ENCODE measurements around the gene C13orf42.
"Not testable (repeated sequence)": the region's sequence is repeated elsewhere in the genome, so short reads cannot be mapped to it uniquely, and the experiment has no call there.

The C13orf42 gene

GRCh38 chr13:51120873-51121272, 9.8 kb upstream of the C13orf42 start:
- not testable (repeated sequence) for DNase-seq (ENCODE audit: low spot score)

- no peak for DNase-seq (ENCODE audit: low spot score)
Observed at GRCh38 chr13:51118809-51119431, 7.8 kb upstream of the C13orf42 start.

- no peak for DNase-seq (ENCODE audit: low spot score)
Observed at GRCh38 chr13:51113969-51114368, 2.9 kb upstream of the C13orf42 start.

GRCh38 chr13:51113186-51113881, 2.3 kb upstream of the C13orf42 start:
- DNase-seq (ENCODE audit: low spot score), result no peak

- DNase-seq (ENCODE audit: low spot score), result no peak
Observed at GRCh38 chr13:51112771-51113170, 1.7 kb upstream of the C13orf42 start.

GRCh38 chr13:51111997-51112396, 923 bp upstream of the C13orf42 start:
- DNase-seq (ENCODE audit: low spot score), result no peak

DNA sequence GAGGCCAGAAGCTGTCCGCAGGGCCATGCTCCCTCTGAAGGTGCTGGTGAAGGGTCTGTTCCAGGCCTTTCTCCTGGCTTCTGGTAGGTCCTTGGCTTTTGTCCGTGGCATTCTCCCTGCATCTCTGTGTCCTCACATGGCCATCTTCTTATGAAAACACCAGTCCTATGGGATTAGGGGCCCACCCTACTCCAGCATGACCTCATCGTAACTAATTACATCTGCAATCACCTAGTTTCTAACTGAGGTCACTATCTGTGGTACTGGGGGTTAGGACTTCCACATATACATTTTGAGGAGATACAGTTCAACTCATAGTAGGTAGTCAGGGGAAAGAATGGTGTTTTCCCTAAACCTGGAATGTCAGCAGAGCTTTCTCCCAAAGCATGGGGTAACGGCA, 3.1 kb downstream of the C13orf42 start:
- no peak for DNase-seq (ENCODE audit: low spot score)

DNA sequence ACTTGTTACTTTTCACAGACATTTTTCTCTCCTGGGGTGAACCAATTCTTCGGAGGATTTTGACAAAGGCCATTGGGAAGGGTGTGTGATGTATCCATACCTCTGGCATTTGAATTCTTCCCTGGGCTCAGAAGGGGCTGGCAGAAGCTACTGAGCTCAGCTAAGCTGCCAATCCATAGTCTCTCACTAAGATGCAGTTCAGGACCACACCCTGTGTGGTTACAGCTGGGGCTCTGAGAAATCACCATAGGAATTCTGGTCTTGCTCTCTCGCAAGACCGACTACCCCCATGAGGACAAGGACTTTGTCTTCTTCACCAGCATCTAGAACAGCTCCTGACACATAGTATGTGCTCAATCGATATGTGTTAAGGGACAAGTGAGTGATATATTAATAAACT, 6.0 kb downstream of the C13orf42 start:
- DNase-seq (ENCODE audit: low spot score), result no peak

GRCh38 chr13:51101636-51102235, 9.3 kb downstream of the C13orf42 start:
- no peak for DNase-seq (ENCODE audit: low spot score)

GRCh38 chr13:51097353-51098043, 13.6 kb downstream of the C13orf42 start:
- DNase-seq (ENCODE audit: low spot score), result no peak

DNA sequence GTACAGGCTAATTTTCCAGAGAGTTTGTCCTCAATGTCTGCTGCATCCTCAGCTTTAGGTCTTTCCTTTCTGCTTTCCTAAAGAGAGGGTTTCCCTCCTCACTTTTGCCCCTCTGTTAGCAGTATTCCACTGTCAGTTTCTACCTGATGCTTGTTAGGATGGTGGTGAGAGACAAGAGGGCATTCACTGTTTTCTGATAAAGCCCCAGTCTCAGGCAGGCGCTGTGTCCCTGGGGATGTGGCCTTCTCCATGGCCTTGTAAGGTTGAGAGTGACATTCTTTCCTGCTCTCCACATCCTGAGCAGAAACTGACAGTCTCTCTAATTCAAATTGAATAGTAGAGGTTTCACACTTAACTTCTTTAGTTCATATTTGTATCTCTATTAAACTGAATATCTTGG, 14.9 kb downstream of the C13orf42 start:
- DNase-seq (ENCODE audit: low spot score), result no peak

- no peak for DNase-seq (ENCODE audit: low spot score)
Observed at GRCh38 chr13:51093574-51093973, 17.5 kb downstream of the C13orf42 start.

DNA sequence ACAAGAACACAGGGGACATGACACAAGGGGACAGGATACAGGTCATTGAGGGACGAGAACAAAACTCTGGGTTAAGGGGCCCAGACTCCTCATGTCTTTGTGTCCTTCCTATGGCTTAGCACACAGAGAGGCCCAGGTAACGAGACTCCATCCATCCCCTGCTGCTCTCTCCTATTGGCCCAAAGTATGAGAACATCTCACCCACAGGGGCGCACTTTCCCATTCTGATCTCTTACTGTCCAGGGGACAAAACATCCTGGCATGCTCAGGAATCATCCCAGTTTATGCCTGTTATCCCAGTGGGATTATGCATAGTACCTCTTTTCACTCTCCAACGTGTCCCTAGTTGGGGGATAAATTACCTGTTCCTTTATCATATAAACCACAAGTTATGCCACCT, 19.2 kb downstream of the C13orf42 start:
- no peak for DNase-seq (ENCODE audit: low spot score)

GRCh38 chr13:51083706-51084105, 27.4 kb downstream of the C13orf42 start:
- DNase-seq (ENCODE audit: low spot score), result no peak

DNA sequence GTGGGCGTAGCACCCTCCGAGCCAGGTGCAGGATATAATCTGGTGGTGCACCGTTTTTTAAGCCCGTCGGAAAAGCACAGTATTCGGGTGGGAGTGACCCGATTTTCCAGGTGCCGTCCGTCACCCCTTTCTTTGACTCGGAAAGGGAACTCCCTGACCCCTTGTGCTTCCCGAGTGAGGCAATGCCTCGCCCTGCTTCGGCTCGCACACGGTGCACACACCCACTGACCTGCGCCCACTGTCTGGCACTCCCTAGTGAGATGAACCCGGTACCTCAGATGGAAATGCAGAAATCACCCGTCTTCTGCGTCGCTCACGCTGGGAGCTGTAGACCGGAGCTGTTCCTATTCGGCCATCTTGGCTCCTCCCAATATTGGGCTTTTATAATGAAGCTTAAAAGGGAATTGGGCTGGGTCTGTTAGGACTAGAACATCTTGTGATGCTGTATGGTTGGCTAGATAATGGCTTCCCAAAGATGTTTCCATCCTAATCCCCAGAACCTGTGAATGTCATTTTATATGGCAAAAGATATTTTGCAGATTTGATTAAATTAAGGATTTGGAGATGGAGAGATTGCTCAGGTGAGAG, 30.5 kb downstream of the C13orf42 start:
- not testable (repeated sequence) for DNase-seq (ENCODE audit: low spot score)

DNA sequence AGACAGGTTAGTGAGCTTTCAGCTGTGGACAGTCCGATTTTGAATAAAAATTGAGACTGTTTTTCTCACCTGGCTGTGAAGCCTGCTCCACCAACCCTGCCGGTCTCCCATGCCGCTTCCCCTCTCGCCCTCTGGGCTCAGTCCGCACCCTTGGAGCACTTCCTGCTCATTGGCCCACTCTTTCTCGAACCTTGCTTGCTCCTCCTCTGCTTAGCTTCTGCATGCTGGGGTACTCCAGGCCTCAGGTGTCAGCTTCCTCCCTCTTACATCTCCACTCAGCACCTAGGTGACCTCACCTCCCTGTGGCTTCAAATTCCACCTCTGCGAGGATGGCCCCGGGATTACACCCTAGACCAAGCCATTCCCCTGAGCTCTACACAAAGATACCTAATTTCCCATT, 39.6 kb downstream of the C13orf42 start:
- no peak for DNase-seq (ENCODE audit: low spot score)

DNA sequence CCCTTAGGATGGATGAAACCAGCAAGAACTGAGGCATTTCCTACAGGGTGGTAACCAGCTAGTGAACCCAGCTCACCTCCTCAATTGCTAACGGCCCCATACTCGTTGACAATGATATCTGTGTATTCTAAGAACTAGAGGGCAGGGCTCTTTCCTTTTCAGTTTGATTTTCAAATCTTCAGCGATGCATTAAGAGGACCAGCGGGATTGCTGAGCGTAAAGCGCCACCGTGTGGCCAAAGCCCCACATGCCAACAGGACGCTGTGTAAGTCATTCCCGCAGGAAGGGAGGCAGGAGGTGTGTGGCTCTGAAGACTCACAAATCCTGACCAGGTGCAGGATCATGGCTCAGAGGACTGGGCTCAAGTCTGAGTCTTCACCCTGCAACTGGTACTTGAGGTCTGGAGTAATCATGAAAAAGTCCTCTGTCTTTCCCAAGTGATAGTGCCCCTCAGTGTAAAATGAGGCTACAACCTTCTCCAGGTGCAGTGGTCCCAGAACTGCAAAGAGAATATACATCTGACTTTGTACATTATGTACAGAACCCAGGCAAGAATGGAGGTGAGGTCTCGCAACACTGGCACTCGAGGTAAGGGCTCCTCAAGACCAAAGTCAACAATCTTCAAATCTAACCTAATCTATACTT, 40.9 kb downstream of the C13orf42 start:
- DNase-seq (ENCODE audit: low spot score), result peak; percentile 47

DNA sequence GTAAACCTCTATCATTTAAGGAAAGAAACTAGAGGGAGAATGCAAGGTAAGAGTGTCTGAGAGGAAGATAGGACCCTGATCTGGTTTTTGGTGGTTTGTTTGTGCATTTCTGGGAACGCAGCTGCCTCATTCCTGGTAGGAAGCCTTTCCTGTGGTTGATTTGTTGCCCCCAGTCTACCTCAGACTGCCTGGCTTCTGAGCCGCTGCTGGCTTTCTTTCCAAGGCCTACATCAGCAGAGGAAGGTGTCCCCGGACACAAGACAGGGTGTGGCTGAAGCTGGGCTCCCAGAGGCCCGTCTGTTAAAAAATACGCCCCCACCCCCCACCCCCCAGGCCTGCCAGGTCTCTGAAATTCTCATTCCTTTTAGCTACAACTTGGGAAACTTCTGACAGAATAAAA, 42.6 kb downstream of the C13orf42 start:
- DNase-seq (ENCODE audit: low spot score), result no peak

- DNase-seq (ENCODE audit: low spot score), result no peak
Observed at GRCh38 chr13:51067706-51068105, 43.4 kb downstream of the C13orf42 start.

- no peak for DNase-seq (ENCODE audit: low spot score)
Observed at GRCh38 chr13:51067210-51067701, 43.8 kb downstream of the C13orf42 start.

- no peak for DNase-seq (ENCODE audit: low spot score)
Observed at GRCh38 chr13:51066091-51066831, 44.8 kb downstream of the C13orf42 start.

Measured in HuH-7.5 (cell line).